ENCODE measurements around the gene GPR84. TPM values are rescaled to one million over a fixed set of nuclear protein-coding genes. Genes with fewer than 3 reads are reported as not detected.

The GPR84 gene
- total and polyA plus RNA-seq, 2 of the 13 experiments (the other 11 are each of a cell fraction or from before 2014, with no cell fraction given): not detected

DNA sequence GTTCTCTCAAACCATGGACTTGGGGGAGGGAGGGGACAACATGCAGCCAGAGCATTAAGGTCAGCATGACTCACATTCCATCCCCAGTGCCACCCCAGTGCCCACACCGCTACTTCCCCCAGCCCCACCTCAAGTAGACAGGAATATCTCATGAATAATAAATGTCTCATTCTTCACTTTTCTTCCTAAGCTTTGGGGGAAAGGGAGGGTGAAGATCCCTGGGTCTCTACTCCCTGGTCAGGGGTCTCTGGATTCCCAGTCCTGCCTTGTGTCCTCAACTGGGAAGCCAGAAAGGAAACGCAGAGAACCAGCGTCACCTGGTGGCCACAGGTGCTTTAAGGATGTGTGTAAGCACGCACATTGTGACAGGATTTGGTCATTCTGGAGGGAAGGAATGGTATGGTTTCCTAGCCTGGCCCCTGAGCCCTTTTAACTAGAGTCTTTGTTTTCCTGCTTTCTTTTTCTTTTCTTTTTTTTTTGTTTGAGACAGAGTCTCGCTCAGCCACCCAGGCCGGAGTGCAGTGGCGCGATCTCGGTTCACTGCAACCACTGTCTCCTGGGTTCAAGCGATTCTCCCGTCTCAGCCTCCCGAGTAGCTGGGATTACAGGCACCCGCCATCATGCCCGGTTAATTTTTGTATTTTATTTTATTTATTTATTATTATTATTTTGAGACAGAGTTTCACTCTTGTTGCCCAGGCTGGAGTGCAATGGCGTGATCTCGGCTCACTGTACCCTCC, 3.4 kb downstream of the GPR84 start (continued):
- TF ChIP-seq, protein P1, sequence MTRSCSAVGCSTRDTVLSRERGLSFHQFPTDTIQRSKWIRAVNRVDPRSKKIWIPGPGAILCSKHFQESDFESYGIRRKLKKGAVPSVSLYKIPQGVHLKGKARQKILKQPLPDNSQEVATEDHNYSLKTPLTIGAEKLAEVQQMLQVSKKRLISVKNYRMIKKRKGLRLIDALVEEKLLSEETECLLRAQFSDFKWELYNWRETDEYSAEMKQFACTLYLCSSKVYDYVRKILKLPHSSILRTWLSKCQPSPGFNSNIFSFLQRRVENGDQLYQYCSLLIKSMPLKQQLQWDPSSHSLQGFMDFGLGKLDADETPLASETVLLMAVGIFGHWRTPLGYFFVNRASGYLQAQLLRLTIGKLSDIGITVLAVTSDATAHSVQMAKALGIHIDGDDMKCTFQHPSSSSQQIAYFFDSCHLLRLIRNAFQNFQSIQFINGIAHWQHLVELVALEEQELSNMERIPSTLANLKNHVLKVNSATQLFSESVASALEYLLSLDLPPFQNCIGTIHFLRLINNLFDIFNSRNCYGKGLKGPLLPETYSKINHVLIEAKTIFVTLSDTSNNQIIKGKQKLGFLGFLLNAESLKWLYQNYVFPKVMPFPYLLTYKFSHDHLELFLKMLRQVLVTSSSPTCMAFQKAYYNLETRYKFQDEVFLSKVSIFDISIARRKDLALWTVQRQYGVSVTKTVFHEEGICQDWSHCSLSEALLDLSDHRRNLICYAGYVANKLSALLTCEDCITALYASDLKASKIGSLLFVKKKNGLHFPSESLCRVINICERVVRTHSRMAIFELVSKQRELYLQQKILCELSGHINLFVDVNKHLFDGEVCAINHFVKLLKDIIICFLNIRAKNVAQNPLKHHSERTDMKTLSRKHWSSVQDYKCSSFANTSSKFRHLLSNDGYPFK (CRISPR knock-in tag; IDR thresholded peaks at IDR 0.05; ENCODE audit: borderline replicate concordance): no peak
- TF ChIP-seq ZNF567 (CRISPR knock-in tag; IDR thresholded peaks at IDR 0.05; ENCODE audit: borderline replicate concordance) (no peak), ZBTB1 (CRISPR knock-in tag; IDR thresholded peaks at IDR 0.05; ENCODE audit: borderline replicate concordance) (no peak), PAX8 (CRISPR knock-in tag; IDR thresholded peaks at IDR 0.05; ENCODE audit: borderline replicate concordance) (no peak), ZNF138 (CRISPR knock-in tag; IDR thresholded peaks at IDR 0.05; ENCODE audit: low read depth) (no peak), HDAC2 (CRISPR knock-in tag; IDR thresholded peaks at IDR 0.05) (peak; percentile 40; the same call in 1 of the 2 replicates), PRPF4 (IDR thresholded peaks at IDR 0.05; ENCODE audit: low read depth, low read length, poor library complexity, severe bottlenecking) (no peak), FOXM1 (CRISPR knock-in tag; IDR thresholded peaks at IDR 0.05) (no peak), ZNF549 (CRISPR knock-in tag; IDR thresholded peaks at IDR 0.05) (no peak), LCORL (IDR thresholded peaks at IDR 0.05) (no peak), LCORL (CRISPR knock-in tag; IDR thresholded peaks at IDR 0.05) (peak; percentile 68), CERS6 (CRISPR knock-in tag; IDR thresholded peaks at IDR 0.05) (no peak), NPAS2 (CRISPR knock-in tag; IDR thresholded peaks at IDR 0.05; ENCODE audit: borderline replicate concordance) (no peak), HNRNPK (IDR thresholded peaks at IDR 0.05; ENCODE audit: low read depth, low read length, poor library complexity, severe bottlenecking) (no peak), RBM22 (optimal IDR thresholded peaks at IDR 0.05; ENCODE audit: low read length) (no peak), MZF1 (CRISPR knock-in tag; IDR thresholded peaks at IDR 0.05; ENCODE audit: borderline replicate concordance) (no peak), THRA (CRISPR knock-in tag; IDR thresholded peaks at IDR 0.05; ENCODE audit: borderline replicate concordance) (no peak; the same call in 1 of the 2 replicates)
- TF ChIP-seq, protein P2, sequence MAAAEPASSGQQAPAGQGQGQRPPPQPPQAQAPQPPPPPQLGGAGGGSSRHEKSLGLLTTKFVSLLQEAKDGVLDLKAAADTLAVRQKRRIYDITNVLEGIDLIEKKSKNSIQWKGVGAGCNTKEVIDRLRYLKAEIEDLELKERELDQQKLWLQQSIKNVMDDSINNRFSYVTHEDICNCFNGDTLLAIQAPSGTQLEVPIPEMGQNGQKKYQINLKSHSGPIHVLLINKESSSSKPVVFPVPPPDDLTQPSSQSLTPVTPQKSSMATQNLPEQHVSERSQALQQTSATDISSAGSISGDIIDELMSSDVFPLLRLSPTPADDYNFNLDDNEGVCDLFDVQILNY (CRISPR knock-in tag; conservative IDR thresholded peaks at IDR 0.05): no peak
- TF ChIP-seq, protein P3, sequence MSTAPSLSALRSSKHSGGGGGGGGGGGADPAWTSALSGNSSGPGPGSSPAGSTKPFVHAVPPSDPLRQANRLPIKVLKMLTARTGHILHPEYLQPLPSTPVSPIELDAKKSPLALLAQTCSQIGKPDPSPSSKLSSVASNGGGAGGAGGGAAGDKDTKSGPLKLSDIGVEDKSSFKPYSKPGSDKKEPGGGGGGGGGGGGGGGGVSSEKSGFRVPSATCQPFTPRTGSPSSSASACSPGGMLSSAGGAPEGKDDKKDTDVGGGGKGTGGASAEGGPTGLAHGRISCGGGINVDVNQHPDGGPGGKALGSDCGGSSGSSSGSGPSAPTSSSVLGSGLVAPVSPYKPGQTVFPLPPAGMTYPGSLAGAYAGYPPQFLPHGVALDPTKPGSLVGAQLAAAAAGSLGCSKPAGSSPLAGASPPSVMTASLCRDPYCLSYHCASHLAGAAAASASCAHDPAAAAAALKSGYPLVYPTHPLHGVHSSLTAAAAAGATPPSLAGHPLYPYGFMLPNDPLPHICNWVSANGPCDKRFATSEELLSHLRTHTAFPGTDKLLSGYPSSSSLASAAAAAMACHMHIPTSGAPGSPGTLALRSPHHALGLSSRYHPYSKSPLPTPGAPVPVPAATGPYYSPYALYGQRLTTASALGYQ (CRISPR knock-in tag; IDR thresholded peaks at IDR 0.05): no peak
